ENCODE measurements around the gene SLC25A53.
"Not testable (repeated sequence)": the region's sequence is repeated elsewhere in the genome, so short reads cannot be mapped to it uniquely, and the experiment has no call there.

The SLC25A53 gene

DNA sequence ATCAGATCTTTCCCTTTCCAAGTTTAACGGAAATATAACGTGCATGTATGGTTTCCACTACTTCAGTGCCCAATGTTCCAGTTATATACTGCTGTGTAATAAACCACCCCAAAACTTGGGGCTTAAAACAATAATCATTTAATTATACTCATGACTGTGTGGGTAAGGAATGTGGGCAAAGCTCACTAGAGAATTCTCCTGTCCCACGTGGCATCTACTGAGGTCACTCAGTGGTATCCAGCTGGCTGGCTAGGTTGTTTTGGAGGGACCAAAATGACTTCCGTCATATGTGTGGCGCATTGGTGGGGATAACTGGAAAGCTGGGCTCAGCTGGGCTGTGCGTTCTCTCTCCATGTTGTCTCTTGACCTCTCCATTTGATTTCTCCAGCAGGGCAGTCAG is 26.0 kb downstream of the SLC25A53 start:
- no peak for DNase-seq

DNA sequence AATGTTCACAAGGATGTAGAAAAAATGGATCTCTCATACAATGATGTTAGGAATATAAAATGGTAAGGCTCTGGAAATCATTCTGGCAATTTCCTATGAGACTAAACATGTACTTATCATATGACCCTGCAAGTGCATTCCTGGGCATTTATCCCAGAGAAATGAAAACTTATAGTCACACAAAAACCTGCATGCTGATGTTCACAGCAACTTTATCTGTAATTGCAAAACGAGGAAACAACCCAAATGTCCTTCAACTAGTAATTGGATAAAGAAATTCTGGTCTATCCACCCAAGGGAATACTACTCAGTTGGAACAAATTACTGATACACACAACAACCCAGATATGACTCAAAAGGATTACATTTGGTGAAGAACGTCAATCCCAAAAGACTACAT is 30.0 kb downstream of the SLC25A53 start:
- no peak for DNase-seq

DNA sequence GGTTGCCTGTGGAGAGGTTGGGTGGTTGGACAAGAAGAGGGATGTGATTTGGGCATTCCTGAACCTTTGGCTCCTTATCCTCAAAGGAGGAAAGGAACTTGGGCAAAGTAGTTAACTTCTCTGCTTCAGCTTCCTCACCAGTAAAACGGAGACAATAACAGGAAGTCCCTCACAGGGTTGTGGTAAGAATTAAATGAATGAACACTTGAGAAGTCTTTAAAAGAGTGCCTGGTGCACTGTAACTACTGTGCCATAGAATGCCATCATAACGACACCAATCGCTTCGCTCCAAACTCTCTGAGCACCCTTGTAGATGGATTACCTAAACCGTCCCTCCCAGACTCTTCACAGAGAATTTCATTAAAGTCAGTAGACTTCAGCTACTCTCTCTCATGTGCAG is 34.0 kb downstream of the SLC25A53 start:
- DNase-seq = peak; percentile 28

GRCh38 chrX:104118765-104119164 is 38.0 kb downstream of the SLC25A53 start:
- DNase-seq = no peak

GRCh38 chrX:104117759-104118158 is 39.0 kb downstream of the SLC25A53 start:
- DNase-seq = no peak

DNA sequence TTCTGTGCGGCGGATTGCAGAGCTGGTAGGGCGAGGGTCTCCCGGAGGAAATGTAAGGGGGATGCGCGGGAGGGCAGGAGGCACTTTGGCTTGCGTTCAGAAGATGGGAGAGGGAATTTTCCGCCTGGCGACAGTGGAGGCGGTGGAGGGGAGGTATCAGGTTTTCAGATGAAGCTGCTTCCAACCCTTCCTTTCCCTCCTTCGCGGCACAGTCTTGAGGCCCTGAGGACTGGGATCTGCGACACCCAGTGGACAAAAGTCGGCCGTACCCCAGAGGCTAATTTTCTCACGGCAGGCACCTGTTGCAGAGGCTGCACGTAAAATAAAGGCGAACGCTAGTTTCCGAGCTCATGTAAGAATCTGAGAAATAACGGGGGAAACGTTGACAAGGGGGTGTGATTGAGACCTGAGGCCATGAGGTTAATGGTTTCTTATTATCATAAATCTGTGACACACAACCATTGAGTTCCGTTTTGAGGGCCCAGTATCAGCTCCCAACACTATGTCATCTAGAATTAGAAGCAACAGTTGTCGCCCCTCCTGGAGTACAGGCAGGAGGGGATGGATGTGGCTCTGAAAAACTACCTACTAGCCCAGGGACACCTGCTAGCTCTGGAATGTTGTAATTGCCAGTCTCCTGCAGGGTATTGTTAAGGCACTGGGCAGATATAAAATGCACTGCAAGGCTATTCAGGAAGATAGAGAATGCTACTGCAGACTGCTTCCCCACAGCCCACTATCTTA is 43.4 kb downstream of the SLC25A53 start:
- DNase-seq = peak; percentile 64

GRCh38 chrX:104112326-104112951 is 44.4 kb downstream of the SLC25A53 start, which contains the start of gene ZCCHC18:
TSS of gene ZCCHC18 (plus strand) at chrX:104112523. CDS start at chrX:104114112, 1,589 bp downstream.
- peak; percentile 45 for DNase-seq

- peak; percentile 42 for DNase-seq
Measured at GRCh38 chrX:104110491-104111240, 46.1 kb downstream of the SLC25A53 start.

DNA sequence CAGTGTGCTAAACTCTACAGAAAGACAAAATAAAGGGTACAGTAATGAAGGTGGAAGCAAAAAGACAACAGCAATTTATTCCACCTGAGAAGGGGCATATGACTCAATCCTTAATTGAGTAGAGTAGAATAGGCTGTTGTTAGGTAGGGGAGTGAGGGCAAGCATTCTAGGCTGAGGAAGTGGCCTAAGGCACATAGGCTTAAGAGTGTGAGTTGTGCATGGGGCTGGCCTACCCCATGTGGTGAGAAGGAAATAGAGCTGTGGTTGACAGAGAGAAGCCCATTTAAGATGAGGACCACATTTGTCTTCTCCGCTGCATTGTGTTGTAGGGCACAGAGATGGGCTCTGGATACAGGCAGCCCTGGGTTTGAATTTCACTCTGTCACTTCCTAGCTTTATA is 47.9 kb downstream of the SLC25A53 start:
- DNase-seq = peak; percentile 9

GRCh38 chrX:104105330-104106262 is 51.2 kb downstream of the SLC25A53 start:
- no peak for DNase-seq

GRCh38 chrX:104104676-104105075 is 52.1 kb downstream of the SLC25A53 start:
- DNase-seq = no peak

- no peak for DNase-seq
Measured at GRCh38 chrX:104098919-104099318, 57.9 kb downstream of the SLC25A53 start.

- DNase-seq = peak; percentile 72
Measured at GRCh38 chrX:104098151-104098808, 58.5 kb downstream of the SLC25A53 start.

DNA sequence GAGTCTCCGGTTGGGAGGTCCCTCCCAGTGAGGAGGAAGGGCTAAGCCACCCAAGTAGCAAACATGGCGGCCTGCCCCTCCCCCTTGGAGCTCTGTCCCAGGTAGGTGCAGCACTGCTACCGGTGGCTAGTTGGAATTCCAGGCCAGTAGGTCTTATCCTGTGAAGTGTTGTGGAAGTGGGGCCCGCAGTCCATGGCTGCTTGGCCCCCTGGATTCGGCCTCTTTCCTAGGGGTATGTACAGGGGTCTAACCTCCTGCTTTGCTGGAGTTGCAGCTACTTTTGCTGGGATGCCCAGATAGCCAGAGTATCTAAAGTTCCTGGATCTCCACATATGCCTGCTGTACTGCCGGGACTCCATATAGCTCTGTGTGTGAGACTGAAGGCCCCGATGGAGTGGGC is 70.9 kb downstream of the SLC25A53 start:
- DNase-seq = no peak

DNA sequence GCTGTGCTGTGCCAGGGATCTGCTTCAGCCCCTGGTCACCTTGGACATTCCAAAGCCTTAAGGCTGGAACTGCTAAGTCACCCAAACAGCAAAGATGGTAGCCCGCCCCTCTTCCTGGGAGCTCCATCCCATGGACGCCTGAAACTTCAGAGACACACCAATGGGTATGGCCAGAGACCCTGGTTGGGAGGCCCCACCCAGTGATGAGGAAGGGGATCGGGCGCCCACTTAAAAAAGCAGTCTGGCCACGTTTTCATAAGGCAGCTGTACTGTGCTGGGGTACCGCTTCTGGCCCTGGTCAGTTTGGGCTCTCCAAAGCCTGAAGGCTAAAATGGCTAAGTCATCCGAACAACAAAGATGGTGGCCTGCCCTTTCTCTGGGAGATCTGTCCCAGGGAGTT is 71.3 kb downstream of the SLC25A53 start:
- DNase-seq = no peak

DNA sequence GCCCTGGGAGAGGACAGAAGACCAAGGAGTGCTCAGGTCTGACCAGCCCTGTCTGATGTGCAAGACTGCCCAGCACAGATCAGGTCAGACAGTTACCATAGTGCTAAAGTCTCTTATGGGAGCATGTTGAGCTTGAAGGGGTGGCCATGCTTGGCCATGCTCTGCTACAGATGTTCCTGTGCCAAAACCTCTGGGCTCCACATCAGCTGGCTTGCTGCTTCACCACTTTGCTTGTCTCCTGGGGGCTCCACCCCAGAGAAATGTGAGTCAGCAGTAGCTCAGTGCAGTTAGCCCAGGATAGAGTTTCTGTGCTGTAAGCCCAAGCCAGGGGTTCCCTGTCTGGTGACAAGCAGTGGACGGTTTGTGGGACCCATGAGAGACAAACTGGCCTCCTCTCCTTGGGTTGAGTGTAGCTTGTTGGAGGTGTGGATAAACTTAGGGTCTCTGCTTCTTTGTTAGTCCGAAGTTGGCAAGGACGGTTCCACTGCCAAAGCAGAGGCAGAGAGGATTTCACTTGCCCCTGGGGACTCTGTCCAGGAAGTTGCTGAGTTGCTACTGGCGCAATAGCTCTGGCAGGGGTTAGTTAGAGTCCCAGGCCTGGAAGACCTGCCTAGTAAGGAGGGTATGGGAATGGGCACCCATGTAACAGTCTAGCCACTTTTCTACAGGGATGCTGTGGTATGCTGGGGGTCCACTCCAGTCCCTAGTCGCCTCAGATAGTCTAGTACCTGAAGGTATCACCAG is 72.1 kb downstream of the SLC25A53 start:
- no peak for DNase-seq

DNA sequence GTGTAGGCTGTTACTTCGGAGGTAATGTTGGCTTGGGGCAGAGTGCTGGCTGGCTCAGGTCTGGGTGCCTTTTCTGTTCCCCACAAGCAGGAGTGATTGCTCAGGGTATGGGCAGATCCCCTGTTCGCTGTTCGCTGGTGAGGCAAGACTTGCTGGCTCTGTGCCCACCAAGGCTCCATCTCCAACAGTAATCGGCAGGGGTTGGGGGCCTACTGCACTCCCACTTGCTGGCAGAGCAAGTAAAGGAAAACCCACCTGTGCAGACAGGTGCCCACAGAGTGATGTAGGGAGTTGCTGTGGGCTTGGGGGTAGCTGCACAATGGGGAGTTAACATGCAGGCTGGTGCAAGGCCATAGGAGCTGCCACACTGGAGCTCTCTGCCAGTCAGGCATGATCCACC is 72.7 kb downstream of the SLC25A53 start:
- no peak for DNase-seq

DNA sequence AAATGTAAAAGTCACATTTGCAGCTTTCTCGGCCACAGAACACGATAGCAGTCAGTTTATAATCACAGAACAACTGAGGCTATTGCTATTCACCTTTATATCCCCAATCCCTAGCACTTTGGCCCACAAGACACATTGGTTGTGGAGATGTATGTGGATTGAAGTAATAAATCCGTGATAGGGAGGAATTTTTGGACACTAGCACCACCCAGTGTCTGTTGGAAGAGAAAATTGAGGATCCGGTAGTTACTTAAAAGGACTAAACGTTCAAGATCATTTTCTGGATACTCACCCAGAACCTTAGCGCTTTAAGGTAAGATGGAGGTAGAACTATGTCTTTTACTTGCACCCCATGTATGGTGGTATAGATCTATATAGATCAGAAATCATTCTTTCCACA is 79.0 kb downstream of the SLC25A53 start:
- not testable (repeated sequence) for DNase-seq

DNA sequence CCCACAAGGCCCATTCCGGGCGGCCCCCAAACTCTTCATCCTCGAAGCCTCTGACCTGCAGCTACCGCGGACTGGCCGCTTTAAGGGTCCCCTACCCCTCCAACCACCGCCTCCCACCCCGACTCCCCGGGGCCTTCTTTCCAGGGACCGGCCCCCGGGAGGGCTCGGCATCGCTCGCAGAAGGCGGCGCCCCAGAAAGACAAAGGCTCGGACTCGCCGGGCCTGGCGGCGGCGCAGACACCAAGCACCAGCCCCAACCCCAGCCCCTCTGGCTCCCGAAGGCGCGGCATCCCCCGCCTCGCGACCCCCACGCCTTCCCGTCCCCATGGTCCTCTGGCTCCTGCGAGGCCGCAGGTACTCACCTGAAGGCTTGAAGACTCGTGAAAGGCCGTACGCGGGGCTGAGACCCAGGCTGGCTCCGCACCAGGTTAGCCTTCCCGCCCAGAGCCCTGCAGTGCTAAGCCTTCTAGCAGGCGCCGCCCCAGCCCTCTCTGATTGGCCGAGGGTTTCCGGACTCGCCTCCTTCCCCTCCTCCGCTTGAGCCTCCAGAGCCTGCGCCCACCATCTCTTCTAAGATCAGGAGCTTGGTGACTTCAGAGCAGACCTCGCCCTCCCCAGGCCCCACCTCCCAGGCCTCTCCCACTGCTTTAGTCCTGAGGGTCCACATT is 80.9 kb downstream of the SLC25A53 start, which contains the start of gene TMSB15C:
TSS of gene TMSB15C (minus strand) at position 459 of the 668 bp plus-strand sequence.
- not testable (repeated sequence) for DNase-seq

GRCh38 chrX:104062636-104063035 is 94.2 kb downstream of the SLC25A53 start:
- DNase-seq = not testable (repeated sequence)

GRCh38 chrX:104054956-104055355 is 101.9 kb downstream of the SLC25A53 start:
- DNase-seq = not testable (repeated sequence)
